ENCODE results near the gene ARHGAP44. TPM values are rescaled to one million over a fixed set of nuclear protein-coding genes. Genes with fewer than 3 reads are reported as not detected.

ARHGAP44 gene
- total and polyA plus RNA-seq, 5 experiments from 2014 or later = 0.14 to 0.15 TPM; not detected in 3

DNA sequence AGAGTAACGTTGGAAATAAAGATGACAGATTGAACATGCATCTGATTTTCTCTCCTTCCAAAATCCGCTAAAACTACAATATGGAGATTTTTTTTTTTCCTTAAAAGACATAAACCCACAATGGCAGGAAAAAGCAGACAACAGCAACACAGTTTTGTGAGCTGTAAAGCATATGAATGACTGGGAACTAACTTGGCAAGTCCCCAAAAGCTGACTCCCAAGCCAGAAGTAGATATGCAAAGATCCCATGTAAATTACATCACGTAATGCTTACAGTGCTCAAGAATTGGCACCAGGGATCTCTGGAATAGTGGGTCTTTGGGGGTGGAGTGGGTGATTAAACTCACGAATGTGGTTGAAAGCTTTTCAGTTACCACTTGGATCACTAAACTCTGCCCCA is 121.9 kb downstream of the ARHGAP44 start:
- DNase-seq (no peak), ATAC-seq (no peak)
- H3K27ac Mint-ChIP-seq = no peak overlapping the region
- H3K27me3 Mint-ChIP-seq = peaks cover 0 to 18% (median 11%) of the 10 kb centered on the region in 5 donors
- H3K36me3 Mint-ChIP-seq = peaks cover 0 to 11% (median 0%) of the 10 kb centered on the region in 3 donors
- H3K4me3 Mint-ChIP-seq = no peak overlapping the region
- POLR2A ChIA-PET = no interaction called here
- peaks cover 7 to 23% (median 14%) of the 10 kb centered on the region in 9 donors for H3K9me3 Mint-ChIP-seq
- H3K4me1 Mint-ChIP-seq = no peaks in the 10 kb centered on the region

DNA sequence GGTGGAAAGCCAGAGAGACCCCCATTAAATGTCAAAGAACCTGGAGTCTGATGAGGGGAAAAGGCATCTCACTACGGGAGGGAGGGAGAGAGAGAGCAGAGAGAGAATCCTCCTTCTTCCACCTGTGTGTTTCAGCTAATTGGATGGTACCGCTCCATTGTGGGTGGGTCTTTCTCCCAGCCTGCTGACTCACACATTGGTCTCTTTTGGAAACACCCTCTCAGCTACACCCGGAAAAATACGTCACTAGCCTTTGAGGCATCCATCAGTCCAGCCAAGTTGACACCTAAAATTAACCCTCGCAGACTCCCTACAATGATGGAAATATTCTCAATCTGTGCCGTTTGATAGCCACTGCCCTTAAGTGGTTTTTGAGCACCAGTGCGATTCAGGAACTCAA is 128.1 kb downstream of the ARHGAP44 start:
- Mint-ChIP-seq H3K4me1 (no peaks in the 10 kb centered on the region), H3K27me3 (no peaks in the 10 kb centered on the region), H3K36me3 (no peaks in the 10 kb centered on the region), H3K9me3 (peaks cover 0 to 10% (median 0%) of the 10 kb centered on the region in 9 donors), H3K27ac (no peak overlapping the region), H3K4me3 (no peak overlapping the region)
- POLR2A ChIA-PET = no interaction called here
- ATAC-seq (no peak), DNase-seq (no peak)

DNA sequence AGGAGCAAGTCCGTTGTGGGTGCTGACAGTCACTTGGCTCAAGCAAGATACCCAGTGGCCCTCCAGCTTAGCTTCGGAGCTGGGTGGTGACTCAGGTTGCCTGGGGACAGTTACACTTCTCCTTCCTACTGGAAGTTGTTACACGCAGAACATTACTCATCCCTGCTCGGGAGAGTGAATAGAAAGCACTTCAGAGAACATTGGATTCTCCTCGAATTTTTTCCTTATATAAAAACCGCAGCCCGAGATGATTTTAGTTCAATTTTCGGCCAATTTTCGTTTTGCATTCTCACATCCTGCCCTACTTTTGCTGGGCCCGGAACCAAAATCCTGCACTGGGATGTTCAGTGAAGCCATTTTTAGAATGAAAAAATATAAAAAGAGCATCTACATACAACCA is 128.8 kb downstream of the ARHGAP44 start:
- Mint-ChIP-seq H3K27ac (no peak overlapping the region), H3K9me3 (peaks cover 0 to 10% (median 0%) of the 10 kb centered on the region in 9 donors), H3K4me3 (no peak overlapping the region), H3K27me3 (no peaks in the 10 kb centered on the region), H3K36me3 (no peaks in the 10 kb centered on the region), H3K4me1 (no peaks in the 10 kb centered on the region)
- DNase-seq (no peak), ATAC-seq (no peak)
- POLR2A ChIA-PET = no interaction called here

DNA sequence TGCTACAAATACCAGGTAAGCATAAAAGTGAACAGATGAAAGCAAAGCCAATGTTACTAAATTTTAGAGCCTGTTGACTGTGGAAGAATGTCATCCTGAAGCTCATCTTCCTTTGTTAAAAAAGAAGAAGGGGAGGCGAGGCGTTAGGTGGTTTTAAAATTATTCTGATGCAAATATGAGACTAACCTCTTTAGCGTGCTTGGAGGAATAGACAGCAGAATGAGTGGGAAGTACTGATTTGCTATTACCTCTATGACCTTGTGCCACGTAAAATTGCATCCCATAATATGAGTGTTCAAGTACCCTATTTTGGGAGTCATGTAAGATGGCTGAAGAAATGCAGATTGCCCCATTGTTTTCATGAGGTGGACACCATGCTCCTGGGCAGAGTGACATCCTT is 132.8 kb downstream of the ARHGAP44 start:
- POLR2A ChIA-PET = no interaction called here
- Mint-ChIP-seq H3K27ac (no peak overlapping the region), H3K4me1 (no peaks in the 10 kb centered on the region), H3K27me3 (peaks cover 0 to 4% (median 3%) of the 10 kb centered on the region in 5 donors), H3K9me3 (peaks cover 0 to 9% (median 0%) of the 10 kb centered on the region in 9 donors), H3K36me3 (no peaks in the 10 kb centered on the region), H3K4me3 (no peak overlapping the region)
- DNase-seq (no peak), ATAC-seq (no peak)

DNA sequence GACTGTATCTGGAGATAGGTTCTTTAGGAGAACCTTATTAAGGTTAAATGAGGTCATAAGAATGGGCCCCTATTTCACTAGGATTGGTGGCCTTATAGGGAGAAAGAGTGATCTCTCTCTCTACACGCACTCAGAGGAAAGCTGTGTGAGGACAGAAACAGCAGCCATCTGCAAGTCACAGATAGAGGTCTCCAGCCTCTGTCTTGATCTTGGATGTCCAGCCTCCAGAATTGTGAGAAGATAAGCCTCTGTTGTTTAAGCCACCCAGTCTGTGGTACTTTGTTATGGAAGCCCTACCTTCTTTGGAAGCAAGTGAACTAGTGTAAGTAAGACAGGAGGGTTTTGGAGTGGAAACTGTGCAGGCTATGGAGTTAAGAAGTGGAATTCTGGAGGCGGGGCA is 135.3 kb downstream of the ARHGAP44 start:
- ATAC-seq (no peak), DNase-seq (no peak)
- no peak overlapping the region for H3K27ac Mint-ChIP-seq
- peaks cover 3 to 21% (median 3%) of the 10 kb centered on the region in 5 donors for H3K27me3 Mint-ChIP-seq
- no peaks in the 10 kb centered on the region for H3K36me3 Mint-ChIP-seq
- POLR2A ChIA-PET = no interaction called here
- H3K9me3 Mint-ChIP-seq = peaks cover 0 to 9% (median 0%) of the 10 kb centered on the region in 9 donors
- no peaks in the 10 kb centered on the region for H3K4me1 Mint-ChIP-seq
- H3K4me3 Mint-ChIP-seq = no peak overlapping the region

DNA sequence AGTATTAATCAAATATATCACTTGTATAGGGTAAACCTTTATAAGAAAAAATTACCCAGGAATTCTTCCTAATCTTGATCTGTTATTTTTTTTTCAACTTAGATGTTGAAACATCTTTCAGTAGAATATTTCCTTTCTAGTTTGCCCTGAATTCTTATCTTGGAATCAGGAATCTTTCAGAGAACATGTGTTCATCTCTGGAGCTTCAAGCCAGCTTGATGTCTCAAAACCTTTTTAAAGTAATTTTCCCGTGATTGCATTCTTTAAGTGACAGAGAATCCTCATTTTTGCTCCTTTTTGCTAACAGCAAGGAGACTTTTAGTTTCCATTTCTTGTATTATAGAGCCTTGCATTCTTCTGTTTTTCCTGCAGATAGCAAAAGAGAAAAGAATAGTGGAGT is 137.7 kb downstream of the ARHGAP44 start:
- no peak overlapping the region for H3K27ac Mint-ChIP-seq
- POLR2A ChIA-PET = no interaction called here
- no peaks in the 10 kb centered on the region for H3K4me1 Mint-ChIP-seq
- H3K4me3 Mint-ChIP-seq = no peak overlapping the region
- peaks cover 3 to 28% (median 3%) of the 10 kb centered on the region in 5 donors for H3K27me3 Mint-ChIP-seq
- ATAC-seq (no peak), DNase-seq (no peak)
- H3K36me3 Mint-ChIP-seq = no peaks in the 10 kb centered on the region
- H3K9me3 Mint-ChIP-seq = peaks cover 0 to 9% (median 0%) of the 10 kb centered on the region in 9 donors

DNA sequence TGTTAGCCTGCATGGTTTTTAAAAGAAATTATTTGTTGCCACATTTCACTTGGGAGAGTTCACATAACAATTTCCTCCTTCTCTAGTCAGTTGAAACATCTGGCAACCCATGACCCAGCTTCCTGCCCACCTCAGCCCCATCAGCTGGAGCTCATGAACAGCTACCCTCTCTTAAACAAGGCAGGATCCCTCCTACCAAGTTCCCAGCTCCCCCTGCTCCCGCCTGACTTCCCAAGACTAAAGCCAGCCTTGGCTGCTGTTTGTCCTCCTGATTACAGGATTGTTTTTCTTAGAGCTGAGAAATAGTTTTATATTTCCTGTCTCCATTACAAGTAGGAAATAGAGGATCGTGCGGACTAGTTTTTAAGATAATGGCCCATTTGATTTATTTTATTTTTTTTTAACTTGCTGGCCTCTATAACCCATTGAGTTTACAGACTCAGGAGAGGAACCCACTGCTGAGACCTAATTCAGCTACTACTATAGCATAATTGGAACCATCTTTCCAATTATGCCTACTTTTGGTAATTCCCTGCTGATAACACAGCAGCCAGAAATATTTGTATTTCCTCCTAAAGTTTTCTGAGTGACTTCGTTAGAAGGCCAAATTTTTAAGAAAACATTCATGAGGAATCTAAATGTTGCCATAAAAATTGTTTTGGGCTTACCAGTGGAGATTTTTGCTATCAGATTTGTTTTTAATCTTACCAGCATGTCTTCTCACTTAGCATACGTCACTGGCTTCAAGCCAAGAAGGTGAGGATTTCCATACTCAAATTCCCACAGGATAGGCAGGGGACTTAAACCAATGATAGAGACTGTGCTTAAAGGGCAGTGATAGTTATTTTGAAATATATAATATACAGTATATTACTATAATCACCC is 138.5 kb downstream of the ARHGAP44 start:
- POLR2A ChIA-PET = no interaction called here

DNA sequence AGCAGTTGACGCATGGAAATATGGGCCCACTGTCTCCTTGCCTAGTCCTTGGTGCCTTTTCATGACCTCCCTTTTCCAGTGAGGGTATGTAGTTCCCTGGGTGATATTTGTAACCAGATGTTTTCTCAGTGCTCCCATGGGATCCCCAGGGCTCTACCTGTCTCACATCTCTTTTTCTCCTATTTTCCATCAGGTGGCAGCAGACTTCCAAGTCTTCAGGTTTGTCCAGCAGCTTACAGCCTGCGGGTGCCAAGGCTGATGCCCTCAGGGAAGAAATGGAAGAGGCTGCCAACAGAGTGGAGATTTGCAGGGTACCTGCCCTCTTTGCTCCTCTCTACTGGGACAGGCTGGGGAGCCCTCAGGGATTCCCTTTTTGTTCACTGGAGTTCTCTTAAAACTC is 139.4 kb downstream of the ARHGAP44 start:
- H3K27ac Mint-ChIP-seq = no peak overlapping the region
- DNase-seq = no peak

More for the DNA sequence above, 138.5 kb downstream of the ARHGAP44 start:
- no peak for ATAC-seq
- no peaks in the 10 kb centered on the region for H3K4me1 Mint-ChIP-seq
- no peak for DNase-seq
- H3K36me3 Mint-ChIP-seq = peaks cover 0 to 3% (median 0%) of the 10 kb centered on the region in 3 donors
- H3K27ac Mint-ChIP-seq = peak overlapping the region in 1 of 10 donors; percentile 10
- peaks cover 3 to 29% (median 3%) of the 10 kb centered on the region in 5 donors for H3K27me3 Mint-ChIP-seq
- peaks cover 0 to 9% (median 0%) of the 10 kb centered on the region in 9 donors for H3K9me3 Mint-ChIP-seq
- H3K4me3 Mint-ChIP-seq = no peak overlapping the region

DNA sequence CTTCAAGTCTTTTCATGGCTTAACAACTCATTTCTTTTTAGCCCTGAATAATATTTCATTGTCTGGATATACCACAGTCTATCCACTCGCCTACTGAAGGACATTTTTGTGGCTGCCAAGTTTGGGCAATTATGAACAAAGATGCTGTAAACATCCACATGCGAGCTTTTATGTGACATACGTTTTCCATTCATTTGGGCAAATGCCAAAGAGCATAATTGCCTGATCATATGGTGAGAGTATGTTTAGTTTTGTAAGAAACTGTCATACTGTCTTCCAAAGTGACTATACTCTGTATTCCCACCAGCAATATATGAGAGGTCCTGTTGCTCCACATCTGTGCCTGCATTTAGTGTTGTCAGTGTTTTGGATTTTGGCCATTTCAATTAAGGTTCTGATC is 147.2 kb downstream of the ARHGAP44 start:
- POLR2A ChIA-PET = no interaction called here
- H3K27me3 Mint-ChIP-seq = peaks cover 4 to 21% (median 10%) of the 10 kb centered on the region in 5 donors
- peaks cover 0 to 12% (median 0%) of the 10 kb centered on the region in 3 donors for H3K36me3 Mint-ChIP-seq
- no peak overlapping the region for H3K27ac Mint-ChIP-seq
- no peak for ATAC-seq
- H3K4me1 Mint-ChIP-seq = no peaks in the 10 kb centered on the region
- H3K4me3 Mint-ChIP-seq = no peak overlapping the region
- no peak for DNase-seq
- H3K9me3 Mint-ChIP-seq = peaks cover 0 to 21% (median 2%) of the 10 kb centered on the region in 9 donors

More for the DNA sequence above, 139.4 kb downstream of the ARHGAP44 start:
- Mint-ChIP-seq H3K4me3 (no peak overlapping the region), H3K27me3 (peaks cover 3 to 38% (median 8%) of the 10 kb centered on the region in 5 donors), H3K4me1 (no peaks in the 10 kb centered on the region), H3K36me3 (peaks cover 0 to 9% (median 0%) of the 10 kb centered on the region in 3 donors), H3K9me3 (peaks cover 0 to 6% (median 0%) of the 10 kb centered on the region in 9 donors)
- POLR2A ChIA-PET = no interaction called here
- ATAC-seq = no peak

DNA sequence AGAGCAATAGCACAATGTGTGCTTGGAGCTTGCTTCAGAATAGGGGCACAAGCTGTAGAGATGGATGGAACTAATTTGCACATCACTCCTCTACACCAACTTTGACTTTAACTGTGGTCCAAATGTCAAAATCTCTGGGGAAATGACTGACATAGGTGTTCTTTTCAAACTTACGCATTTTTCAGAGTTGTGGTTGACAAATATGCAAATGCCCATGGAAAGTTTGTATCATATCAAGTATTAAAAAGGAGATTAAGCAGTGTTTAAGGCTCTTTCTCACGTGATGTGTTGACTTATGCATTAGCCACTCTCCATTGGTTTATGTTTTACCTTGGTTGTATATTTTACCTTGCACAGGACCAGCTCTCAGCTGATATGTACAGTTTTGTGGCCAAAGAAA is 151.4 kb downstream of the ARHGAP44 start:
- Mint-ChIP-seq H3K27ac (no peak overlapping the region), H3K4me3 (no peak overlapping the region), H3K9me3 (peaks cover 0 to 17% (median 0%) of the 10 kb centered on the region in 9 donors), H3K36me3 (no peaks in the 10 kb centered on the region), H3K4me1 (no peaks in the 10 kb centered on the region), H3K27me3 (peaks cover 0 to 10% (median 2%) of the 10 kb centered on the region in 5 donors)
- DNase-seq (no peak), ATAC-seq (no peak)
- POLR2A ChIA-PET = no interaction called here

DNA sequence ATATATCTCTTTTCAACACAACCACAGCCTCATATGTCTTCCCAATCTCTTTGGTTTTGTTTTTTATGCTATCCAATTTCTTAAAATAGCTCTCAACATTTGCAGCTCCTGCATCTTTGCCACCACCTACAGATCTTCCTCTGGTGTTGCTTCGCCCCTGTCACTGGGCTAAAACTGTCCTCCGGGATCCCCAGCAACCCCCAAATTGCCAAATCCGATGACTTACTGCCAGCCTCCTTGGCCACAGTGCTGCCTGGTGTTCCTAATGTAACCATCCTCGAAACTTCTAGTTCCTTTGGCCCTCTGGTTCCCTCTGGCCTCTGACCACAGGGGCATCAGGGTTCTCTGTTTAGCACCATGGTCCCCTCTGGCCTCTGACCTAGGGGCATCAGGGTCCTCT is 157.7 kb downstream of the ARHGAP44 start:
- peaks cover 0 to 3% (median 0%) of the 10 kb centered on the region in 9 donors for H3K9me3 Mint-ChIP-seq
- no peaks in the 10 kb centered on the region for H3K4me1 Mint-ChIP-seq
- peaks cover 3 to 25% (median 10%) of the 10 kb centered on the region in 5 donors for H3K27me3 Mint-ChIP-seq
- ATAC-seq (no peak), DNase-seq (no peak)
- H3K36me3 Mint-ChIP-seq = no peaks in the 10 kb centered on the region
- H3K27ac Mint-ChIP-seq = no peak overlapping the region
- no peak overlapping the region for H3K4me3 Mint-ChIP-seq
- POLR2A ChIA-PET = no interaction called here

DNA sequence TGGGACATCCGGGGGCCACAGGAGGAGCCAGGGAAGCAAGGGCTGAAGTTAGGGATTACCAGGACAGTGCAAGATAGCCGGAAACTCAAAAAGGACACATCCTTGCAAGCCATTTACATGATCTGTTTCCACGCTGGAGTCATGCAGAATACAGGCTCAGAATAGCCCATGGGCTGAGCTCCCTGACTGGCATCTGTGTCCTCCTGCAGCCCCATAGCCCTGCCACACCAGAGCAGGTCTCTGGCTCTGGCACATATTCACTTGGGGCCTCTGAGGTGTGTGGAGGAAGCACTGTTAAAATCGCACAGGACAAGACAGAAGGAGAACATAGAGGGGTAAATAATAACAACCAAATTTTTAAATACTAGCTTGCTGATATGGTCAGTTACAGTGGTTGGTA is 162.7 kb downstream of the ARHGAP44 start:
- Mint-ChIP-seq H3K9me3 (peaks cover 0 to 9% (median 0%) of the 10 kb centered on the region in 9 donors), H3K36me3 (no peaks in the 10 kb centered on the region), H3K4me1 (peaks cover 0 to 3% (median 0%) of the 10 kb centered on the region in 4 donors), H3K27me3 (peaks cover 0 to 15% (median 6%) of the 10 kb centered on the region in 5 donors), H3K4me3 (no peak overlapping the region), H3K27ac (peak overlapping the region in 1 of 10 donors; percentile 15)
- POLR2A ChIA-PET = no interaction called here
- ATAC-seq = no peak
- no peak for DNase-seq

DNA sequence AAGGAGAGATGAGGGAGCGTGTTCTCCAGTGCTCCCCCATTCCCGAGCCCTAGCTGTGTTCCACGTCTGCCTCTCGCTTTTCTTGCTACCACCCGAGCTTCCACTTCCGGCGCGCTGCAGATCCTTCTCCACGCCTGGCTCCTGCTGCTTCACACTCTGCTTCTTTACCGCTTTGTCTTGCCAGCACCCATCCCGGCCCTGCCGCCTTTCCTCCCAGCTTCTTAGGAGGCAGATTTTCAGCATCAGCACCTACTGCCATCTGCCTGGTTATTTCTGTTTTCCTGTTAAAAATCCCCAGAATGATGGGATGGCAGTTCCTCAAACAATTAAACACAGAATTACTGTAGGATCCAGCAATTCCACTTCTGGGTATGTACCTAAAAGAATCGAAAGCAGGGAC is 163.9 kb downstream of the ARHGAP44 start:
- no peak for ATAC-seq
- POLR2A ChIA-PET = no interaction called here

More for the DNA sequence above, 163.9 kb downstream of the ARHGAP44 start:
- no peak overlapping the region for H3K27ac Mint-ChIP-seq
- H3K9me3 Mint-ChIP-seq = peaks cover 0 to 15% (median 5%) of the 10 kb centered on the region in 9 donors
- H3K36me3 Mint-ChIP-seq = no peaks in the 10 kb centered on the region
- no peak overlapping the region for H3K4me3 Mint-ChIP-seq
- peaks cover 0 to 3% (median 0%) of the 10 kb centered on the region in 4 donors for H3K4me1 Mint-ChIP-seq
- H3K27me3 Mint-ChIP-seq = peaks cover 0 to 11% (median 0%) of the 10 kb centered on the region in 5 donors
- DNase-seq = no peak
